NCI-H82 treated with DMSO at 0.1 percent for 48 hours (cell line): Measurements from ENCODE around the gene NF1.
A peak's percentile ranks its signal among the peaks of the same experiment; 100 is the strongest.
"Not testable (repeated sequence)": the region's sequence is repeated elsewhere in the genome, so short reads cannot be mapped to it uniquely, and the experiment has no call there.

Experiments used
- DNase-seq: peaks from one replicate; lab custom pipeline; 2025; ENCODE audit not compliant: unreplicated experiment; lab: John Stamatoyannopoulos, UW

NF1 gene

GRCh38 chr17:31085563-31085962 lies 9.2 kb upstream of the NF1 start:
- no peak for DNase-seq

GRCh38 chr17:31089471-31089870 lies 5.3 kb upstream of the NF1 start:
- DNase-seq: no peak

DNA sequence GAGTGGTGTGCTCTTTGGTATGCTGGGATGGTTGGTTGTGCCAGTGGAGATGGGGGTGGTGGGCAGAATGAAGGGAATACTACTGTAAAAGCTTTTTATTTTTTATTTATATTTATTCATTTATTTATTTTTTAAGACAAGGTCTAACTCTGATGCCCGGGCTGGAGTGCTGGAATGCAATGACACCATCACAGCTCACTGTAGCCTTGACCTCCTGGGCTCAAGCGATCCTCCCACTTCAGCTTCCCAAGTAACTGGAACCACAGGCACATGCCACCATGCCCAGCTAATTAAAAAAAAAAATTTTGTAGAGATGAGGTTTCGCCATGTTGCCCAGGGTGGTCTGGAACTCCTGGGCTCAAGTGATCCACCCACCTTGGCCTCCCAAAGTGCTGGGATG lies 4.1 kb upstream of the NF1 start:
- not testable (repeated sequence) for DNase-seq

GRCh38 chr17:31092475-31093064 lies 2.2 kb upstream of the NF1 start:
- no peak for DNase-seq

DNA sequence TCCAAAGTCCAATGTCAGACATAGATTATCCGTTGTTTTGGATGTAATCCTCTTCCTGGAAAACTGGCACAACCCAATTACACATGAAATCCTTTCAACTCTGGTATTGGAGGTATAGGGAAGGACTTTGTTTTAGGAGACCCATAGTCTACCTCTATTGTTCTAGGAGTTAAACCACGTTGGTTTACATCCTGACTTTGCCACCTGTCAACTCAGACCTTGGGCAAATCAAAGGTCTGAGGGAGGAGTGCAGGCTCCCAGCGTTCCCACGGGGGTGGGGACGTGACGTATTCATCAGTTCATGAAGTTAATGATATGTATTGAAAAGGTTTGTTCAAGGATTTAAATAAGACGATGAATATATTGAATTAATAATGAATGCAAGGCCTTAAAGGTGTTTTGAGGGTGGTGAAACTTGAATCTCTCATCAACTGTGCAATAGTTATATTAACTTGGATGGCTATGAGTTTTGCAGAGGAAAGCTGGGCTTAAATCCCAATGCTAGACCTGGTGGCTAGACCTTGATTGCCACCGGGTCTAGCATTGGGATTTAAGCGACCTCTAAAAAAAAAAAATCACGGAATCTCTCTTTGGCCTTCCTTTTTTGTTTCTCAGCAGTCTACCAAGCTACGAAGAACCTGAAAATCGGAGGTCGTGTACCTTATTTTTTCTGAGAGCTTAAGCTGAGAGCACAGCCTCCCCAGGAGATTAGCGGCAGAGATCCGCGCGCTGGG lies 744 bp upstream of the NF1 start:
- DNase-seq: peak; percentile 41

DNA sequence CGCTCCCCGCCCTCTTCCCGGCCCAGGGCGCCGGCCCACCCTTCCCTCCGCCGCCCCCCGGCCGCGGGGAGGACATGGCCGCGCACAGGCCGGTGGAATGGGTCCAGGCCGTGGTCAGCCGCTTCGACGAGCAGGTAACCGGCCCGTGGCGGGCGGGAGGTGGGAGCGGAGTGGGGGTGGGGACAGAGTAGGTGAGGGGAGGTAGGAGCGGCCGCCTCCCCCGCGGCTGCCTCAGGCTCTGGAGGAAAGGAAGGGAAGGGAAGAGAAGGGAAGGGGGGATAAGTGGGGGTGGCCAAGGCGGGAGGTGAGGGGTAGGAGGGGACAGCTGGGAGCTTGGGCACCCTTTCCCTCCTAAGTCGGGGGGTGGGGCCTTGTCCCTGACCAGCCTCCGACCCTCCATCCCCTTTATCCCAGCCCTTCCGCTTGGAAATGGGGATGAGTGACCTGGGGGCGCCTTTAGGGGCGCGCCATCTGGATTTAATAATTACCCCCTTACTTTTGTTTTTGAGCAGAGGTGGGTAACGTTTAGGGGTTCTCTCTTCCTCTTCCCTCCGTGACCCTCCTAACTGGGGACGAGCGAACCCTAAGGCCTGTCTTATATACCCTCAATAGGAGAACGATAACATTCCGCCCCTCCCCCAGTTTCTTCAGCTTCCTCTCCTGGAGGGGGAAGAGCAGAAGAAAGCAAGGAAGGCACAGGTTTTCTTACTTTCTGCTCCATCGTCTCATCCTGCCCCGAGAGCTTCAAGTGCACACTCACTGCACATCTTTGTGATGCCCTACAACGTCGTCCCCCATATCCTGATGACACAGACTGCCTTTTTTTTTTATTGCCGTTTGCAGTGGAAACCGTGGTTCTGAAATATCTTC lies 694 bp downstream of the NF1 start:
- peak; percentile 45 for DNase-seq

DNA sequence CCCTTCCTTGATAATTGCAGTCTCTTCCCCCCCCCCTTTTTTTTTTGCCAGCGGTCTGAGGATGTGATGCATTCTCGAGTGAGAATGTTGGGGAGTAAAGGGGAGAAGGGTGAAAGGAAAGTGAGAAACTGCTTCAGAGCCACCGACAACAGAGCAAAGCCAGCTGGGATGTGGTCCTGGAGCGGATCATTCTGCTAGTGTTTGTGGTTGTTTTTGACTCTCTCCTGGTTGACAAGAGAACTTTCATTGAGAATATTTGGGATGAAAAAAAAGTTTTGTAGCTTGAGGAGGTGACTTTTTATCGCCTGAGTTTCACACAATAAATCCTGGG lies 1.3 kb downstream of the NF1 start:
- DNase-seq: no peak

- no peak for DNase-seq
These were observed 4.2 kb downstream of the NF1 start for GRCh38 chr17:31099016-31099415.

DNA sequence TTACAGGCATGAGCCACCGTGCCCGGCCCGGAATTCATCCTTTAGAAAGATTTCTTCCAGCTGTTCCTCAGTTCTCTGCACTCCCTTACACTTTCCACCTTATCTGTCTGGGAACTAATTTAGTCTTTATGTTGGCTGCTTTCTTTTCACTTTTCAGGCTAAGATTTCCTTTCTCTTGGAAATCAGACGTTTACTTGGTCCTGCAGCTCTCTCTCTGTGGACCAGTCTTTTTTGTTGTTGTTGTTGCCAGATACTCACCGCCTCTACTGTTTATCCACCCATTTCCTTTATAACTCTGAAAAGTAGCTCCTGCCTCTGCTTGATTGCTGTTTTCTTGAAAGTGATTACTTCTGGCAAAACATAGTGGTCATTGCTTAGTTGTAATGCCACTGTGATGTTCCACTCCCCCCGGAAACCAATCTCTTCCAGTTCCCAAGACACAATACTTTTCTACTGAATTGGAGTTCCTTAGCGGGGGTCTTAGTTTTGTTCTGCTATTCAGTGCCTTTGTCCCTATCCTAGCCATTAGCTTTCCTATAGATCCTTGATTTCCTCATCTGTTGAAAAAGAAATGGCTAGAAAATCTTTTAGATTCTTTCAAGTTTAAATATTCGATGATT lies 6.2 kb downstream of the NF1 start:
- no peak for DNase-seq

- no peak for DNase-seq
These were observed 7.2 kb downstream of the NF1 start for GRCh38 chr17:31101943-31102342.

DNA sequence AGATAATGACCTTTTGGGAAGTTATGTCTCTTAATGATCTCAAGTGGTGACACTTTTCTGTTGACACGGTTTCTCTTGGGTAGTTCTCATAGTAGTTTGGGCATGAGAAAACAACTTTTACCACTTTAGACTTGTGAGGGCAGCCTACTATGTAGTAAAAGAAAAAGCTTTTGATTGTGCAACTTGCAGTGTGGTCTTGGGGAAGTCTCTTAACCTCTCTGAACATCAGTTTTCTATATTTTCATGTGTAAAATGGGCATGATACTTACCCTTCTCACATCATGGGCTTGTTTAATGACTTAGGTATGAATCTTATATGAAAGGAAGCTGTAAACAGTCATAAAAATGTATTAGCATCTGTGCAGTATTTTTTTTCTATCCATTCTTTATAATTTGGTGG lies 11.2 kb downstream of the NF1 start:
- DNase-seq: no peak

GRCh38 chr17:31111183-31111582 lies 16.4 kb downstream of the NF1 start:
- no peak for DNase-seq

DNA sequence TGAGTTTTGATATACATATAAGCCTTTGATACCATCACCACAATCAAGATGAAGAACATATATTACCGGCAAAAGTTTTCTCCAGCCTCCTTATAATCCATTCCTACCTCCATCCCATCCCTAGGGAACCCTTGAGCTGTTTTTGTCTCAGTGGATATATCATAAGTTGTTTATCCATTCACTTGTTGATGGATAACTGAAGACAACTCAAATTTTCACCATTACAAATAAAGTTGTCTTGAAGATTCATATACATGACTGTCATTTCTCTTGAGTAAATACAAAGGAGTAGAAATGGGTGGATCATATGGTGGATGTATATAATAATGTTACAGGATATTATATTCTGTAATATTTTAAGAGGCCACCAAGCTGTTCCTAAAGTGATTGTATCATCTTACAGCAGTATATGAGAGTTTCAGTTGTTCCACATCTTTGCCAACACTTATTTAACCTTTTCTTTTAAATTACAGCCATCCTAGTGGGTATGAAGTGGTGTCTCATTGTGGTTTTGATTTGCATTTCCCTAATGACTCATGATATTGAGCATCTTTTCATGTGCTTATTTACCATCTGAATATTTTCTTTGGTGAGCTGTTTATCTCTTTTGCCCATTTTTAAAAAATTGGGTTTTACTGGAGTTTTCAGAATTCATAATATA lies 17.4 kb downstream of the NF1 start:
- DNase-seq: no peak

DNA sequence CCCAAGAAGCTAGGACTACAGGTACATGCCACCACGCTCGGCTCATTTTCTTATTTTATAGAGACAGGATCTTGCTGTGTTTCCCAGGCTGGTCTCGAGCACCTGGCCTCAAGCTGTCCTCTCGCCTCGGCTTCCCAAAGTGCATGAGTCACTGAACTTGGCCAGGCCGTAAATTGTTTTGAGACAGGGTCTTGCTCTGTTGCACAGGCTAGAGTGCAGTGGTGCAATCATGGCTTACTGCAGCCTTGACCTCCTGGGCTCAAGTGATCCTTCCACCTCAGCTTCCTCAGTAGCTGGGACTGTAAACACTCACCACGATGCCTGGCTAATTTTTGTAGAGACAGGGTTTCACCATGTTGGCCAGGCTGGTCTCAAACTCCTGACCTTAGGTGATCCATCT lies 18.6 kb downstream of the NF1 start:
- DNase-seq: not testable (repeated sequence)

DNA sequence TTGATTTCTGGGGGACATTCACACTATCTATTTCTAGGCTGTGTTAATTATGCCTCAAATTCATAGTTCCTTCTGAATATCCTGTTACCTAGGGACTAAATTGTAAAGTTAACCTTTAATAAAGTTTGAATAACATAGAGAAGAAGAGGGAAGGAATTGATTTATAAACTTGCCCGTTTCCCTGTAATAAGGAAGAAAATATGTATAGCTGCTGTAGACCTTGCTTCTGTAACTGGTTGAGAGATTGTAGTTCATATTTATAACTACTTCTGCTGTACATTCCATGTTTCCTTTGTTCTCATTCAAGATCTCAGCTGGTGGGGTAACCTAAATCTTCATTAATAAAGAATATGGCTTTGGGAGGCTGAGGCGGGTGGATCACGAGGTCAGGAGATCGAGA lies 19.2 kb downstream of the NF1 start:
- no peak for DNase-seq

- DNase-seq: no peak
These were observed 20.3 kb downstream of the NF1 start for GRCh38 chr17:31114956-31115555.

GRCh38 chr17:31116167-31116566 lies 21.4 kb downstream of the NF1 start:
- DNase-seq: no peak

- DNase-seq: no peak
These were observed 28.0 kb downstream of the NF1 start for GRCh38 chr17:31122746-31123145.

DNA sequence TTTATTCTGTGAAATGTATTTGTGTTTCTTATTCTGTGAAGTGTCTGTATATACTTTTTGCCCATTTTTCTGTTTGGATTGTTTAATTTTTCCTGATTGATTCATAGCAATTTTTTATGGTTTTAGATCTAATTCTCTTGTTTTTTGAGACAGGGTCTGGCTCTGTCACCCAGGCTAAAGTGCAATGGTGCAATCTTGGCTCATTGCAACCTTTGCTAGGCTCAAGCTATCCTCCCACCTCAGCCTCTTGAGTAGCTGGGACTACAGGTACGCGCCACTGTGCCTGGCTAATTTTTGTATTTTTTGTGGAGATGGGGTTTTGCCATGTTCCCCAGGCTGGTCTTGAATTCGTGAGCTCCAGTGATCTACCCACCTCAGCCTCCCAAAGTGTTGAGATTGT lies 31.5 kb downstream of the NF1 start:
- no peak for DNase-seq

DNA sequence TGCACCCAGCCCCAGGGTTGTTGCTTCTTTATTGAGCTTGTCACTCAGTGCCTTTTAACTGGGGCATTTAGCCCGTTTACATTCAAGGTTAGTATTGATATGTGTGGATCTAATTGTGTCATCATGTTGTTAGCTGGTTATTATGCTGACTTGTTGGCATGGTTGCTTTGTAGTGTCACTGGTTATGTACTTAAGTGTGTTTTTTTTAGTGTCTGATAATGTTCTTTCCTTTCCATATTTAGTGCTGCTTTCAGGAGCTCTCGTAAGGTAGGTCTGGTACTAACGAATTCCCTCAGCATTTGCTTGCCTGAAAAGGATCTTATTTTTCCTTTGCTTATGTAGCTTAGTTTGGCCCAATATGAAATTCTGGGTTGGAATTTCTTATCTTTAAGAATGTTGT lies 33.5 kb downstream of the NF1 start:
- DNase-seq: no peak
